T-helper 2 cell (primary cell): Measurements from ENCODE around the gene HSPA1A.

Source experiments
- DNase-seq, 5 experiments: peaks; one replicate each; pipeline versions ENCODE4 v3.0.0 to v3.0.0-alpha.2; 2012 to 2022
- total RNA-seq, 2 donors: gene quantifications; one replicate each; lab custom pipeline; 2026; lab: John Stamatoyannopoulos, UW

Gene HSPA1A
- total RNA-seq, result 7.5 to 23.7 reads per million in 2 donors

DNA sequence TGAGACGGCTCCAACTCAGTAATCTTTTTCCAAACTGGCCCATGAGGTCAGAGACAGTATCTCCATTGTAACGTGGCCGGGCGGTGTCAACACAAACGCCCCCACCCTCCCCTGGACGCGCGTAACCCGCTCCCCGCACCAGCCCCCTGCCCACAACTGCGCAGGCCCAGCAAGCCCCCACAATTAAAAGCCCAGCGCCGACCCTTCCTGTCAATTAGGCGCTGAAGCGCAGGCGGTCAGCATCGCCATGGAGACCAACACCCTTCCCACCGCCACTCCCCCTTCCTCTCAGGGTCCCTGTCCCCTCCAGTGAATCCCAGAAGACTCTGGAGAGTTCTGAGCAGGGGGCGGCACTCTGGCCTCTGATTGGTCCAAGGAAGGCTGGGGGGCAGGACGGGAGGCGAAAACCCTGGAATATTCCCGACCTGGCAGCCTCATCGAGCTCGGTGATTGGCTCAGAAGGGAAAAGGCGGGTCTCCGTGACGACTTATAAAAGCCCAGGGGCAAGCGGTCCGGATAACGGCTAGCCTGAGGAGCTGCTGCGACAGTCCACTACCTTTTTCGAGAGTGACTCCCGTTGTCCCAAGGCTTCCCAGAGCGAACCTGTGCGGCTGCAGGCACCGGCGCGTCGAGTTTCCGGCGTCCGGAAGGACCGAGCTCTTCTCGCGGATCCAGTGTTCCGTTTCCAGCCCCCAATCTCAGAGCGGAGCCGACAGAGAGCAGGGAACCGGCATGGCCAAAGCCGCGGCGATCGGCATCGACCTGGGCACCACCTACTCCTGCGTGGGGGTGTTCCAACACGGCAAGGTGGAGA is at the start of gene HSPA1A, which contains the start of gene HSPA1L:
Gene HSPA1A (plus strand): TSS at position 519 of the 814 bp plus-strand sequence. CDS start 214 bp downstream, at position 733.
Gene HSPA1L (minus strand): TSS at position 259 of the 814 bp plus-strand sequence. CDS start 3,311 bp downstream, outside the sequence.
- peak in 4 of 5 experiments; percentile 34 to 84 (median 43) for DNase-seq

DNA sequence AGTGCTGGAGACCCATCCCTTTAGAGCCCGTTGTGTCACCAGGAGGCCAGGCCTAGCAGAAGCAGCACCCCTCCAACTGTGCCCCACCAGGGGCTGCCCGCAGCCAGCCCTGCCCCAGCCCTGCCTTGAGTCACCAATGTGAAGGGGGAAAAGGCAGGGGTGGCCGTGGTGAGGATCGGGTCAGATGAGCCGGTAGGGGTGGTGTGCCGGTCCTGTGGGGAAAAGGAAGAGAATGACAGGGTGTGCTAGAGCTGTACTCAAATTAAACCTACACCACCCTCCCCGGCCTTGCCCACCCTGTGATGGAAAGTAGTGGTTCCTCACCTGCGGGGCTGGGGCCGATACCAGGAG is 49.8 kb upstream of the HSPA1A start:
- DNase-seq, result no peak

DNA sequence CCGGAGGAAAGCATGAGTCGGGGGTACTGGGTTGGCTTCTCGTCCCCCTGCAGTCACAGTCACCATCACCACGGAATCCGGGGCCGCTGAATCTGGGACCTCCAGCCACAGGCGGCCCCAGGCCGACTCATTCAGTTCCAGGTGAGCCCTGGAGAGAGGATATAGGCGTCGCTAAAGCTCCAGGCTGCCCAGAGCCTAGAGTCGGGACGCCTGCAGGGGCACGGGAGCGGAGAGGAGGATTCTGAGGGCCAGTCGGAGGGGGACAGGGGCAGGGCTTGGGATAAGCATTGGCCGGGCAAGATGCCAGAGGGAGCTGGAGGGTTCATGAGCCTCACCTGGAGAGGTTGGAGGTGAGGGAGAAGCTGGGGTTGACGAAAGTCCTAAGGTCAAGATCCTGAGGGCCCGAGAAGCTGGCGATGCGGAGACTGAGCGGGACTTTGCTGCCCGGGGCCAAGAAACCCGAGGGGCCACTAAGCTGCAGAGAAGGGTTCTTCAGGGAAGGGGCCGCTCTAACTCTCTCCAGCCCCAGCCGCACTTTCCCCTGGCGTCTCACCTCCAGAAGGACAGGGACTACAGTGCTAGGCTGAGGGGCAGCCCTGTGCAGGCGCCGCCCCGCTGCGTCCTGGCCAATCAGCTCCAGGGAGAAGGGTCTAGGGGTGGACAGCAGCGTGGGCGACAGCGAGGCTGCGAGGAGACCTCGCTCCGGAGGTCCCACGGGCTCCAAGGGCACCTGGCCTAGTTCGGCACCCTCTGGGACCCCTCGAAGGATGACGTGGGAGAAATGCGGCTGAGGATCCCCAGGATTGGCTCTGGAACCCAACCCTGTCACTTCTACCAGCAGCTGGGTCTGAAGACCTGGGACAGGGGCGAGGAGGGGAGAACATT is 49.2 kb upstream of the HSPA1A start:
- DNase-seq, result no peak

DNA sequence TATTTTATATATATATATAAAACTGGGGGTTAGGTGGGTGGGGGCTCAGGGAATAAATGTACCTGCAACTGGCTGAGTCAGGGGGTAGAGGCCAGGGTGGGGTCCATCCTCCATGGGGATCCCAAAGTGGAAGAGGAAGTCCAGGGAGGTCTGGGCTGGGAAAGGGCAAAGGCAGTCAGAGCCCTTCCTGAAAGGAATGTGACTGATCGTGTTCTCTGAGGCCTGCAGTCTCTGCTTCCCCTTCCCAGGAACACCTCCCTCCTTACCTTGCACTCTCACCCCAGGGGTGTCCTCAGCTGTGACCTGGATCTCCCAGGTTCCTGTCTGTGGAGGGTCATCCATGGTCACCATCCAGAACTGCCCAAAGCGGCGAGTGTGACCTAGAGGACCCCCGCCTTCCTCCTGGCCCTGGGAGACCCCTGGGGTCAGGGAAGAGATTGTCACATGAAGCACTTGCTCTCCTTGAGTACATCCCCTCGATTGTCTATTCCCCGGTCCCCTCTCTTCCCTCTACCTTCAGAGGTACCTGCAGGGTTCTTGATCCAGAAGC is 48.2 kb upstream of the HSPA1A start:
- DNase-seq, result no peak

DNA sequence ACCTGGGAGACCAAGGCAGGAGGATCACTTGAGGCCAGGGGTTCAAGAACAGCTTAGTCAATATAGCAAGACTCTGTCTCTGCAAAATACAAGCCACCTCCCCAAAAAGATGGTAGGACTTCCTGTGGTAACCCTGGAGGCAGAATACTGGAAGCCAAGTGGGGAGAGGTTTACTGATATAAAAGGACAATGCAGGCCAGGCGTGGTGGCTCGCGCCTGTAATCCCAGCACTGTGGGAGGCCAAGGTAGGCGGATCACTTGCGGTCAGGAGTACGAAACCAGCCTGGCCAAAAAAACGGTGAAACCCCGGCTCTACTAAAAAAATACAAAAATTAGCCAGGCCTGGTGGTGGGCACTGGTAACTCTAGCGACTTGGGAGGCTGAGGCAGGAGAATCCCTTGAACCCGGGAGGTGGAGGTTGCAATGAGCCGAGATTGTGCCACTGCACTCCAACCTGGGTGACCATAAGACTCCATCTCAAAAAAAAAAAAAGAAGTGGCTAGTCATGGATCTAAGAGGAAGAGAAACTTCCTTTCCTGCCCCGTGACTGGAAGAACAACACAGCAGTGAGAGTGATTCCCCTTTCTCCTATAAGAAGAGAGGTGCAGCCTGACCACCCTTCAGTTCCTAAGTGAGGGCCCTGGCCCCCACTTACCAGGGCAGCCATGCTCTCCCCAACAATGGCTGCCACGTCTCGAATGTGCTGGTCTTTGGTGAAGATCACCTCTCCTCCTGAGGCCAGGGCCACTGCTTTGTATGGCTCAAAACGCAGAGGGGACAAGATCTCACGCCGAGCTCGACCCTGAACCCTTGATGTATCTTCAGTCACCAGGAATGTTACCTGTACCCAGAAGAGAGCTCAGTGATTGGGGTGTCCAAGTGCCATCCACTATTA is 46.7 kb upstream of the HSPA1A start:
- no peak for DNase-seq

DNA sequence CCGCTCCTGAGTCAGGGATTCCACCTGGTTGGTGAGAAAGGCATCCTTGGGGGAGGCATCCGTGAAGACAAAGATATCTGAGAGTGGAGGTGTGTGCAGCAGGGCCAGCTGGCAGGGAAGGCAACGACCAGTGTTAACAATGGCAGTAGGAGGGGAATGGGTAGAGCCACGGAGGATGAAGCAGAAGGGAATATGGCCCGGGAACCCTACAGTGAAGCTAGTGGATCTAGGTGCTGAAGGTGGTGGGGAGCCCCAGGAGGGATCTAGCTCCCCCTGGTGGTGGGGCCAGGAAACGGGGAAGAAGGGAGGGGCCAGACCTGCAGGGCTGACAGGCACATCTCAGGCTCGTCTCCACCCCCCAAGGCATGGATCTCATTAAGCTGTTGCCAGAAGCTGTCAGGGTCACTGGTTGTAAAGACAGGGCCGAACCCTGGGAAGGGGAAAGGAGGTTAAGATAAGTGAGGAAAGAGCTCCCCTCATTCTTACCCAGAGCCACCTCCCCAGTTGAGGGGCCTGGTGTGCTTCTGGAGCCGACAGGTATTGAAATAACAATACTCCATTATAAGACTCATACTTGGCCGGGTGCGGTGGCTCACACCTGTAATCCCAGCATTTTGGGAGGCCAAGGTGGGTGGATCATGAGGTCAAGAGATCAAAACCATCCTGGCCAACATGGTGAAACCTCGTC is 45.5 kb upstream of the HSPA1A start:
- DNase-seq, result peak; percentile 59 to 81 (median 72)

DNA sequence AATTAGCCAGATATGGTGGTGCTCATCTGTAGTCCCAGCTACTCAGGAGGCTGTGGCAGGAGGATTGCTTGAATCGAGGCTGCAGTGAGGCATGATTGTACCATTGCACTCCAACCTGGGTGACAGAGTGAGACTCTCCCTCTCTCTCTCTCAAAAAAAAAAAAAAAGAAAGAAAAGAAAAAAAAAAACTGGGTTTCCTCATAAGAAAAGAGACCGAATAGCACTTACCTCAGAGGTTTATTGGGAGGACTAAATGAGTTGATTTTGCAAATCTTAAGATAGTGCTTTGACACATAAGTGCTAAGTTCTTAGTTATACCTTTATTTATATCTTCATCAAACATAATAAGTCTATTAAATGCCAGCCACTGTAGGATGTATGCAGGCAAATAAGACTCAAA is 44.5 kb upstream of the HSPA1A start:
- DNase-seq, result no peak

DNA sequence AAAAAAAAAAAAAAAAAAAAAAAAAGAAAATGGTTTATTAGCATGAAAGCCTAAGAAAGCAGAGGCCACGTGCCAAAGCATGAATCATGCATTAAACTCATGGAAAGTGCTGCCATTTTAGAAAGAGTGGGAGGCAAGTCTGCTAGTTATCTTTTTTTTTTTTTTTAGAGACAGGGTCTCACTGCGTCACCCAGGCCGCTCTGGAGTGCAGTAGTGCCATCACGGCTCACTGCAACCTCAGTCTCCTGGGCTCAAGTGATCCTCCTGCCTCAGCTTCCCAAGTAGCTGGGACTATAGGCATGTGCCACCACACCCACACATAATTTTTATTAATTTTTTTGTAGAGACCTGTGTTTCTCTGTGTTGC is 43.4 kb upstream of the HSPA1A start:
- no peak for DNase-seq

DNA sequence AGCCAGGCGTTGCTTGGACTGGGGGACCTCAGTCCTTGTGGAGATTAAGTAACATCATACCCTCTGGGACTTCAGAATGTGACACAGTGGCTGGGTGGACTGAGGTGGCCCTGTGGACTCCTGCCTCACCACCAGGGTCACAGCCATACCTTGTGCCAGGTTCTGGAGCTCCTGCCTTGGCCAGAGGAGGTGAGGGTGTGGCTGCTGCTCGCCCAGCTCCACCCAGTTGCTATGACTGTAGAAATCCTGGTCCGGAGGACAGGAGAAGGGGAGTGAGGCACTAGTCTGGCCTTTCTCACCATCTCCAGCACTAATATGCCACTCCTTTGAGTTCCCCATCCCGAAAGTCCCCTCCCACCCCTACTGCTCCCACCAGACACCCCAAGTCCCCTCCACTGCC is 40.2 kb upstream of the HSPA1A start:
- no peak for DNase-seq

DNA sequence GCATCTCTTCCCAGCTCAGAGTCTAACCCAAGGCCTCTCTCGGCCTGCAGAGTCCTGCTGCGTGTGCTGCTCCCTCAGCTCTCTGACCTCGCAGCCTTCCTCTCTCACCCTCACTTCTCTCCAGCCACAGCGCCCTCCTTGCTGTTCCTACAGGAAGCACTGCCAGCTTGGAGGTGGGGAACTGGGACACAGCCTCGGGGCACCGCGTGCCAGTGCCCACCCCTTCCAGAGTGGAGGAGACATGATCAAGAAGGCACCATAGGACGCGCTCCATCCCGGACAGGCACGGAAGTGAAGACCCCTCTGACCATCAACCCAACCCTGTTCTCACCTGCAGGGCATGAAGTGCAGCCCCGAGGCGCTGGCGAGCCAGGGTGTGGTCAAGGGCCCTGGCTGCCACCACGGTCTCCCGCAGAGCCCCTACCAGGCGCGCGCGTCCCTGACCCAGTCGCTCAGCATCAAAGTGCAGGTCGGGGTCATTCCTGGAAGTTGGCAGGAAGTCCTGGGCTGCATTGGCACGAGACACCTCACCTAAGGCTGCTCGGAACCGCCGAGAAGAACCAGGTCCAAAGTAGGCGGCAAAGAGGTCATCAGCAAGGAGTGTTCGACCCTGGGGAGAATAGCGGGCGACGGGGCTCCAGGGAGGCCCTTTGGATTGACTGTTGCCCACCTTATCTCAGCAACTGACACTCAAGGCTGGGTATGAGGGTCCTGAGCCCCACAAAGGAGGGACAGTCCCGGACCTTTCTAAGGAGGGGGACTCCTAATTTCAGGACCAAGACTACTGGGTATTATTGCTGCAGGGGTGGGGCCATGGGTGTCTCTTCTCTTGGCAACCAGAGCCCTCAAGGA is 39.5 kb upstream of the HSPA1A start:
- no peak for DNase-seq

DNA sequence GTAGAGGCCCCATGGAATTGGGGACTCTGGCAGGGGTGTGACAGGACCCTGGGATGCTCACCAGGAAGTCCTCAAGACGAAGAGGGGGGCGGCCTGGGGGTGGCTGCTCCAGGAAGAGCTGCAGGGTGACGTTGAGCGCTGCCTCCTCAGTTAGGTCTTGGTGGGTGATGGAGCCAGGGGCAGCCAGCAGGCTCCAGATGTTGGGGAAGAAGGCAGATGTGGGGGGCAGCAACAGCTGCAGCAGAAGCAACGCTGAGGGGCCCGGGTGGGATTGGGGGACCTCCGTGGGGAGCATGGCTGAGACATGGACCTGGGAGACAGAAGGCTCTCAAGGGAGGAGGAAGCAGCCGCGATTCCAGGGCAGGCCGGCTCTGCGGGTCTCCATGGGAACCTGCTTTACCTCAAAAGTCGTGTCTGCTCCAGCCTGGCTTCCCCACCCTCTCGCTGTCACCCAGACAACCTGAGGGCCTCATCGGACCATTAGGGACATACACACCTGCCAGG is 38.8 kb upstream of the HSPA1A start:
- no peak for DNase-seq

DNA sequence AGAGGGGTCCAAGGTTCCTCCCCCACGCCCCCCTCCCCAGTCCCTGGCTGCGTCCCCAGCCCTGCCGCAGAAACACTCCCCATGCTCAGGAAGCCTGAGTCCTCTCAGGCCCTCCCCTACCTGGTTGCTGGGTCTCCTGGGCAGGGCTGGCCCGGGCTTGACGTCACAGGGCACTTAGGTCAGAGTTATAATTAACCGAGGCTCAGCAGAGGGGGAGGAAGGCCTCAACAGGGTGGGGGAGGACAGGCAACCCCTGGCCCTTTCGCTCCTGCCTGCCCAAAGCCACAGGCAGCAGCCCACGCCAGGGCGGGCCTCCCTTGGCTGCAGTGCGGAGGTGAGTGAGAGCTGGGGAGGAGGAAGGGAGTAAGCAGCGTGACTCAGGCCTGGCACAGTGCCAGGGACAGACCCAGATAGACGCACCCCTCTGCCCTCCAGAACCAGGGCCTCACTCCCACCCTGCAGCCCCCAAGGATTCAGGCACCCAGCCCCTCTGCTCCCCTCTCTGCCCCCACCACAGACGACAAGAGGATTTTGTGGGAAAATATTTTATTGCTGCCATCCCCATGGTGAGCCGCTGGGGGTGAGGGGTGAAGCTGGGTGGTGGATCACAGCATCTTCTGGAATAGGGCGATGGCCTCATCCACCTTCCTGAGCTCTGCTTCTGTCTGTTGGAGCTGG is 38.2 kb upstream of the HSPA1A start, which contains the start of gene VWA7:
Gene VWA7 (minus strand): TSS at position 340 of the 678 bp plus-strand sequence. CDS start 549 bp downstream, outside the sequence.
- DNase-seq, result peak in 4 of 5 experiments; percentile 46 to 79 (median 65)

DNA sequence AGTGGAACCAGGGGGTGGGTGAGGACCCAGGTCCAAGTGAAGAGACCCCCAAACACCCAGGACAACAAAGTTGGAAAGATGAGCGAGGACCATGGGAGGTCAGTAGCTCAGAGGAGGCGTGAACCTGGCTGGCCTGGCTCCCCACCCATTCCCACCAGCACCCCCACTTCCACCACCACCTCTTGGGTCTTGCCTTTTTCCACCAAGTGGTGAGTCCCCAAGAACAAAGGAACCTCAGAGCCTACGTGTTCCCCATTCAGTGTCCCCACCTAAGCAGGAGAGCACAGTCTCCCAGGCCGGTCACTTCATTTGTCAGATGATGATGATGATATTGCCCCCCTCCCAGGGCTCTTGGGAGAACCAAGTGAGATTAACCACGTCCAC is 37.7 kb upstream of the HSPA1A start:
- no peak for DNase-seq

DNA sequence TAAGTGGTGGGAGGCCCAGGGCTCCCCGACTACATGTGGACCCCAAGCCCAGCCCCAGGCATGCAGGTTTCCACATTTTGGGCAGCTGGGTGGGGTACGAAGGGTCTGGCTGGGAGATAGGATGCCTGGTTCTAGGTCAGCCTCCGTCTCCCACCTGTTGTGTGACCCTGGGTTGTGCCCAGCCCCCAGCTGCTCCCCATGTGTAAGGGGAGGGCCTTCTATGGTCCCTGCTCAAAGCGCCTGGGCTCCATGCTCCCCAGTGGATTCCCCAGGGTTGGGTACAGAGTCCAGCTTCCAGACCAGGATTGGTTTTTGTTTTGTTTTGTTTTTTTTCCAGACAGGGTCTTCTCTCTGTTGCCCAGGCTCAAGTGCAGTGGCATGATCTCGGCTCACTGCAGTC is 37.1 kb upstream of the HSPA1A start:
- no peak for DNase-seq

DNA sequence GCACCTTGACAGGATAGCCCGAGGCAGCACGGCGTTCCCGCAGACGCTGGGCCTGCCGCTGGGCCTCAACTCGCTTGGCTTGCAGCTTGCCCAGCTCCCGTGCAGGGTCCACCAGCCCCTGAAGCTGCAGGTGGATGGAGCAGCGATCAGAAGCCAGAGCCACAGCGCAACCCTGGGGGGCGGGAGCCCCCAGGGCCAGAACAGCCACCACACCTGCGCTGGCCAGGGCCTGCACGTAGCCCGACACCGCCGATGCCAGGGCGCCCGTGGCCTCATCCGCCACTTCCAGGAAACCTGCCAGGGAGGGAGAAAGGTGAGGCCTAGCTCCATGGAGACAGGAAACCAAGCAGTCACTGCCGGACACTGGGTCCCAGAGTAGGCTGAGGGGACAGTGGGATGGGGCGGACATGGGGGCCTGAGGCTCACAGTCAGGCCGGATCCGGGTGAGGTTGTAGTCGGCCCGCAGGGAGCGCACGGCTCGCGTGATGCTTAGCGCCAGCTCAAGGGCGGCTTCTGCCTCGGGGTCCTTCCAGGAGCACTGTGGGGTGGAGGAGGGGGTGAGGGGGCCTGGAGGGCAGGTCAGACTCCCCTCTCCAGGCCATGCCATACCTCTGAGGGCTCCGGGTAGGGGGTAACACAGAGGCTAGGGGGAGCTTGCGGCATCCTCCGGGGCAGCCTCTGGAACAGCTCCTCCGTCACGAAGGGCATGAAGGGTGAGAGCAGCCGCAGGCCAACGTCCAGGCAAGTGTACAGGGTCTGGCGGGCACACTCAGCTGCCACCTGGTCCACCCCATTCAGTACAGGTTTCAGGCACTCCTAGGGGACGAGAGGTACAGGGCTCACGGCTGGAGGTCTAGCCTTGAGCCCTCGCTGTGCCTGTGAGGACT is 36.1 kb upstream of the HSPA1A start:
- no peak for DNase-seq

DNA sequence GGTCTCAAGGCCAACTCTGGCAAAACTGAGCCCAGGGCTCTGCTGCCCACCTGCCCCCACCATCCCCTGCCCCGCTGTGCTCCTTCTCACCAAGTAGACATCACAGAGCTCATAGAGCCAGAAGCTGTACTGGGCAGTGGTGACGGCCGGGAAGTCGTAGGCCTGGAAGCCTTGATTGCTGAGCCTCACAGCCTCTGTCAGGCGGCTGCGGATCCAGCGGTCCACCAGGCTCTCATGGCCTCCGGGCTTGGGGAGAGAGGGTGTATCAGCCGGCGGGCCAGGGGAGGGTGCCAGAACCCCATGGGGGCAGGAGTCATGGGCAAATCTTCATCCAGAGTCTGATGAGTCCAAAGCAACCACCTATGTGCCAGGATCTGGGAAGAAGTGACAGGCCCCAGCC is 35.4 kb upstream of the HSPA1A start:
- no peak for DNase-seq

DNA sequence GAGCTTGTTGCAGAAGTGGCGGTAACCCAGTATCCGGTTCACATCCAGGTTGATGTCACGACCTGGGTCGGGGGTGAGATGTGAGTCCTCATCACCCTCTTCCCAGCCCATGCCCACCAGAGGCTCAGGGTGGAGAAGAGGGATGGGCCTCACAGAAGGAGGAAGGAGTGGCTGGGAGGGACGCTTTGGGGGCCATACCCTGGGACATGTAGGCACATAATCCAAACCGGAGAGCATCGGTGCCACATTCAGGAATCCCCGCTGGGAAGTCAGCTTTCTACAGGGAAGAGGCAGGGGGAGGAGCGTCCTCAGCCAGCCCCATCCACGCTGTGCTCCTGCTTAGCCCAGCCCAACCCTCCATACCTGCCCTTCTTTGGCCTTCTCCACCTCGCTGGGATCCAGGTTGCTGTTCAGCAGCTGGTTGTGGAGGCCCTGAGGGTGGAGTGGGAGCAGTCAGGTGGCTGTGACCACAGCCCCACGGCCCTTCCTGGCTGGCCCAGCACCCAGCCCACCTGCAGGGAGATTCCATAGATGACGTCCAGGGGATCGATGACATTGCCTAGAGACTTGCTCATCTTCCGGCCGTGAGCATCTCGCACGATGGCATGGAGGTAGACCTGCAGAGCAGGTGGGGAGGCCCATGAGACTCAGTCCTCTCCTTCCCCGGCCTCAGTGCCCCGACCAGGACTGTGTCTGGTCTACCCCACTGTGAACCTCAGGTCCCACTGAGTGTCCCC is 34.7 kb upstream of the HSPA1A start:
- DNase-seq, result no peak
